ENCODE results near the gene SECTM1.
"Not testable (repeated sequence)": the region's sequence is repeated elsewhere in the genome, so short reads cannot be mapped to it uniquely, and the experiment has no call there.

The SECTM1 gene

DNA sequence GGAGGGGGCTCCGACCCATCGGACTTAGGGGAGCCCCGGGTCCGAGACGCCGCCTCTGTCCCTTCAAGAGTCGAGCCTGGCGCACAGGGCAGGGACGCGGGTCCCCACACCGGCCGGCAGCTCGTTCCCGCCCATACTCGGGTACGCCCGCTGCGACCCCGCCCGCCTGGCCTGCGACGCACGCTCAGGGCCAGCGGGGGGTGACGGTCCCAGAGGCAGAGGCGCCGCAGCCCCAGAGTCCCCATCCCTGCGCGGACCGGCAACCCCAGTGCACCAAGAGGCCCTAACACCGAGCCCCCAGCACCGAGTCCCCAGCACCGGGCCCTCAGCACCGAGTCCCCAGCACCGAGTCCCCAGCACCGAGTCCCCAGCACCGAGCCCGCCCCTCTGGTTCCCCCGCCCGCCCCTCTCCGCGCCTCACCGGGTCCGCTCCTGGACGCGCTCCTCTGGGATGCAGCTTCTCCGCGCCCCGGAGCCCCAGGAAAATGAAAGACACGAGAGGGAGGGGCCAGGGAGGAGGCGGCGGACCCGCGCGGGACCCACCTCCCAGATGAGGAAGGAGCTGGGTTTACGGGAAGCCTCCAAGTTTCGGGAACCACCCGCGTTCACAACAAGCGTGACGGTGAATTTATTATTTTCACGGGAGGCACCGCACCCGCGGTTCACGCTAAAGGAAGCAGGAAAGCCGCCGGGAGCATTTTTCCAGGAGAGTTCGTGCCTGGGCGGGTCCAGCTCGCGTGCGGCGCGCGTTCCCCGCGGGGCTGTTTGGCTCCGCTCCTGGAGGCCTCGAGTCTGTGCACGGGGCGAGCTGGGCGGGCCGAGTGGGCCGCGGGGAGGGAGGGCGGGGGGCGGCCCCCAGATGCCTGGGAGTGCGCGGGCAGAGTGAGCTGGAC, at the start of gene SECTM1:
SECTM1 (minus strand) TSS at position 488 of the 893 bp plus-strand sequence. CDS start 6,526 bp downstream, outside the sequence.
- no peak for DNase-seq (ENCODE audit: low read depth in 2 of 3, low spot score in 1 of 3)

- DNase-seq (ENCODE audit: low read depth in 2 of 3, low spot score in 1 of 3), result no peak
These were observed 49.3 kb upstream of the SECTM1 start for GRCh38 chr17:82382933-82383255.

DNA sequence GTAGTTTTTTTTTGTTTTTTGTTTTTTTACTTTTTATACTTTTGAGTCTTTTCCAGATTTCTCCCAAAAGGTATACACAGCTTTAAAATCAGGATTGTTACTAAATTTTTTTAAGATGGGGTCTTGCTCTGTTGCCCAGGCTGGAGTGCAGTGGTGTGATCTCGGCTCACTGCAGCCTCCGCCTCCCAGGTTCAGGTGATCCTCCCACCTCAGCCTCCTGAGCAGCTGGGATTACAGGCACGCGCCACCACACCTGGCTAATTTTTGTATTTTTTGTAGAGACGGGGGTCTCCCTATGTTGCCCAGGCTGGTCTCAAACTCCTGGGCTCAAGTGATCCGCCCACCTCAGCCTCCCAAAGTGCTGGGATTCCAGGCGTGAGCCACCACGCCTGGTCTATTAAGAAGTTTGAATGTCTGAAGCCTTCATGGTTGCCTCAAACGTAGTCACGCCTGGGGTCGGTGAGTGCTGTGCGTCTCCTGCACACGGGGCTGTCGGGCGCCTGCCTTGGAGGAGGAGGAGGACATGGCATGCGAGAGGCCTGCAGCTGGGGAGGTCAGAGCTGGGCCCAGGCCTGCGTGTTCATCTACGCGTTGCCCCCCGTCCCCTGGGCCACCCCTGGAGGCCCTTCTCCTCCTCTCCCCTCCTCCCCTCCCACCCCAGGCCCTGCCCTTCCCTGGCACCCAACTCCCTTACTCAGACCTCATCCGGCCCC, 48.8 kb upstream of the SECTM1 start:
- not testable (repeated sequence) for DNase-seq (ENCODE audit: low read depth in 2 of 3, low spot score in 1 of 3)

GRCh38 chr17:82381703-82382009, 48.1 kb upstream of the SECTM1 start:
- not testable (repeated sequence) for DNase-seq (ENCODE audit: low read depth in 2 of 3, low spot score in 1 of 3)

DNA sequence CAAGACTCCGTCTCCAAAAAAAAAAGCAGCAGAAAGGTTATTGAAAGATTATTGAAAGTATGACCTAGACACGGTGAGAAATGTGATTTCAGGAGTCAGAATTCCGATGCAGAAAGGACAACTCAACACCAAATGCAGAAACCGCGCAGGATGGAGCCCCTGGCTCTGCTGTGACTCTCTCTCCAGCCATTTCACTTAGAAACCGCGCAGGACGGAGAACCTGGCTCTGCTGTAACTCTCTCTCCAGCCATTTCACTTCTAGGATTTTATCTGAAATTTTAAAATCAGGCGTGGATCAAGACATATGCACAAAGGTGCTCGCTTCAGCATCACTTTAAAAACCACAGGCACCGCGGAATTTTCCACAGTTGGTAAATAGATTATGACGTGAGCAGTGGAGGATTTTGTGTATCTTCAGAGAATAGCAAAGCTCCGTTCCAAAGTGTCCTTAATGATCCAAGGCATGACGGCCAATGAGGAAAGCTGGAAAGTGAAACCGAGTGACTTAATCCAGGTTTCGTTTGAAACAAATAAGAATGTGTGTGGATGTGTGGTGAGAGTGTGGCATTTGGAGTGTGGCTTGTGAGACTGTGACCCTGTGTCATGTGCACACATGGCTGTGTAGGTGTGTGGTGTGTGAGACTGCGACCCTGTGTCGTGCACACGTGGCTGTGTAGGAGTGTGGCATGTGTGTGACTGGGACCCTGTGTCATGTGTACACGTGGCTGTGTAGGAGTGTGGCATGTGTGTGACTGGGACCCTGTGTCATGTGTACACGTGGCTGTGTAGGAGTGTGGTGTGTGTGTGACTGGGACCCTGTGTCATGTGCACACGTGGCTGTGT, 47.5 kb upstream of the SECTM1 start:
- DNase-seq (ENCODE audit: low read depth in 2 of 3, low spot score in 1 of 3), result no peak

DNA sequence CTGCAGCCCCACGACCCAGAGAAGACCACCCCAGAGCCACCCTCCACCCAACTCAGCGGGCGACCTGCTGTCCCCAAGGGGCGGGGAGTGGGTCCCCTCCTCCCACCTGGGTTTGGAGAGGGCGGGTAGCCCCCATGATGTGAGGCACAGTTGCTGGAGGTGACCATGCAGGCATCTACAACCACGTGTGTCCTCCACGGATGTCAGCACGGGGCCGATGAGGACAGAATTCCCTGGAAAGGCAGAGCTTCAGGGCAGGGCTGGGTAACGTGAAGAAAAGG, 45.1 kb upstream of the SECTM1 start:
- no peak for DNase-seq (ENCODE audit: low read depth in 2 of 3, low spot score in 1 of 3)

DNA sequence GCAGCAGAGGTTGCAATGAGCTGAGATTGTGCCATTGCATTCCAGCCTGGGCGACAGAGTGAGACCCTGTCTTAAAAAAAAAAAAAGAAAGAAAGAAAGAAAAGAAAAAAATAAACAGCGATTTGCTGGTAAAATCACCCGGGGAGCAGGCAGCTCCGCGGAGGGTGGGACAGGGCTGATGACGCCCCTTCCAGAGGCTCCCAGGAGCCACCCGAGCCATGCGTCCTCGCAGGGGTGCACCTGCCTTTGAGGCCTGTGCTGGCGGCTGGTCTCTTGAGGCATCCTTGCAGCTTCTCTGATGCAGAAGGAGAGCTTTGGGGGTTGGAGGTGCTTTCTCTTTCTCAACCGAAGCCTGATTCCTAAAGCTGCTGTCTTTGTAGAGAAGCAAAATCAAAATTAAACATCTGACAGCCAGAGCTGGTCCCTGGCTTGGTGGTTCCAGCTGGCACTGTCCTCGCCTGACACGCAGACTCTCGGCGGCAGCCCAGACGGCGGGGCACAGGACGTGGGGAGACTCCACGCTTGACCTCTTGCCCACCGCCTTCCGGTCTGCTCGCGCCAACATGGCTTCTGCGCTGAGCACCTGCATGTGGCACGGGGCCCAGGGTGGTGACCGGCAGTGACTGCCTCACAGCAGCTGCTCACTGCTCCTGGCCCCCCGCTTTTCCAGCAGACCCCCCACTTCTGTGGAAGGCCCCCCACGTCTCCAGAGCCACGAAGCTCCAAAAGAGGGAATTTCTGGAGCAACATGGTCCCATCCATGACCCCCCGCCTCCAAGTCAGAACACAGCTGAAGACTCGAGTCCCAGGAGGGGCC, 44.6 kb upstream of the SECTM1 start:
- DNase-seq (ENCODE audit: low read depth in 2 of 3, low spot score in 1 of 3), result no peak

DNA sequence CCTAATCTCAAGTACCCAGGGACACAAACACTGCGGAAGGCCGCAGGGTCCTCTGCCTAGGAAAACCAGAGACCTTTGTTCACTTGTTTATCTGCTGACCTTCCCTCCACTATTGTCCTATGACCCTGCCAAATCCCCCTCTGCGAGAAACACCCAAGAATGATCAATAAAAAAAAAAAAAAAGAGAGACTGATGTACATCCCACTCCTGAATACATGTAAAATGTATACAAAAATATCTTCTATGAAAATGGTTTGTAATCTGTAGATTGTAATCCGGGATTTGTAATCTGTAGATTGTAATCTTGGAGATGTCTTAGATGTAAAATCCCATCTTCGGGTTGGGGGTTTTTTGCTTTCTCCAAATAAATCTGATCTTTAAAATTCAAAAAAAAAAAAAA, 43.7 kb upstream of the SECTM1 start:
- DNase-seq (ENCODE audit: low read depth in 2 of 3, low spot score in 1 of 3), result not testable (repeated sequence)

- no peak for DNase-seq (ENCODE audit: low read depth in 2 of 3, low spot score in 1 of 3)
These were observed 42.6 kb upstream of the SECTM1 start for GRCh38 chr17:82376042-82376730.

- no peak for DNase-seq (ENCODE audit: low read depth in 2 of 3, low spot score in 1 of 3)
These were observed 41.9 kb upstream of the SECTM1 start for GRCh38 chr17:82375359-82376041.

- DNase-seq (ENCODE audit: low read depth in 2 of 3, low spot score in 1 of 3), result no peak
These were observed 41.2 kb upstream of the SECTM1 start for GRCh38 chr17:82374626-82375331.

GRCh38 chr17:82373731-82374625, 40.4 kb upstream of the SECTM1 start:
- DNase-seq (ENCODE audit: low read depth in 2 of 3, low spot score in 1 of 3), result no peak

GRCh38 chr17:82373072-82373452, 39.5 kb upstream of the SECTM1 start:
- DNase-seq (ENCODE audit: low read depth in 2 of 3, low spot score in 1 of 3), result not testable (repeated sequence)

GRCh38 chr17:82372249-82373071, 38.9 kb upstream of the SECTM1 start:
- no peak for DNase-seq (ENCODE audit: low read depth in 2 of 3, low spot score in 1 of 3)

DNA sequence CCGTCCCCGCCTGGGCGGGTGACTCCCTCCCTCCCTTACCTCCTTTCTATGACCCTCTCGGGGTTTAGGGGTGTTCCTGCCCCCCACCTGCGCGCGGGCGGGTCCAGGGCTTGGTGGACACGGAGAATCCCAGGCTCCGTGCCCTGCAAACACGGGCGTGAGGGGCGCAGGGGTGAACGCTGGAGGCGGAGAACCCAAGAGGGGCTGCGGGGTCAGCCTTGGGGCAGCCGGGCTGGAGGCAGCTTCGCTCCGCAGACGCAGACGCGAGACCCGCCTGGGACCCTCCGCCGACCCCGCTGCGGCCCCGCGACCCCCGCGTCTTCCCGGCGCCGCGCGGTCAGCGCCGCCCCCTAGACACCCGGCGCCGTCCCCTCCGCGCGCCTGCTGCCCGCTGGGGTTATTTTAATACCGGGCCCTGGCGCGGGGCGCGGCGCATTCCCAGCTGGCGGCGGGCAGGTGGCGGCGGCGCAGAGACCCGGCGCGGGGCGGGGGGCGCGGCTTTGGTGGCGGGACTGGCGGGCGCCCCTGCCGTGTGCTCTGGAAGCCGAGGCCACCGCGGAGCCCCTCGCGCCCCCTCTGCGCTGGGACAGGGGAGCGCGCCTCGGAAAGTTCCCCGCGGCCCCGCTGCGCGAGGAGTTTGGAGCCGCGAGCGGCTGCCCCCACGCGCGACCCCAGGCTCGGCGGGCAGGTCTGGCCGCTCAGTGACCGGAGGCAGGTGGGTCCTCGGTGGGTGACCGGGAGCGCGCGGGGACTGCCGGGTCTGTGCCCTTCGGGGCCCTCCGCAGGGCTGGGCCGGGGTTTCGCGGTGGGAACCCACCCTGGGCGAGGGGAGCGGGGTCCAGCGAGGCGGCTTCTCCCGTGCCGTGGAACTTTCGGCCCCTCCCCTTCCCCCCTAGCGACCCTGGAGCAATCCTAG, 38.0 kb upstream of the SECTM1 start, which contains the start of gene UTS2R:
UTS2R (plus strand) TSS at position 433 of the 916 bp plus-strand sequence. CDS start 2,560 bp downstream, outside the sequence.
- DNase-seq (ENCODE audit: low read depth in 2 of 3, low spot score in 1 of 3), result no peak
